Kidney (tissue), 14 donors: ENCODE results near the gene STEAP2. TPM values are rescaled to one million over a fixed set of nuclear protein-coding genes. Genes with fewer than 3 reads are reported as not detected.

Experiments used
- DNase-seq, 5 donors: peaks; one replicate each; pipeline ENCODE4 v3.0.0-alpha.2; 2013 to 2020
- FAIRE-seq: peaks from 2 replicates; lab custom pipeline; 2012; peaks lifted over from hg19 to GRCh38; lab: Jason Lieb, UNC
- H3K27ac ChIP-seq, 2 donors: one replicate each; pipeline ENCODE4 v1.7.0; 2013; ENCODE audit warnings: low read depth in 2 of 2, low read length in 2 of 2, inconsistent platforms in 1 of 2
- H3K27me3 ChIP-seq: one replicate; pipeline ENCODE4 v1.7.1; 2013; ENCODE audit warnings: low read length, inconsistent platforms; ENCODE audit not compliant: control insufficient read depth, insufficient read depth
- H3K36me3 ChIP-seq, 3 donors: one replicate each; pipeline versions ENCODE4 v1.7.0 to v1.7.1; 2013; ENCODE audit warnings: low read length in 3 of 3, control low read depth in 1 of 3, inconsistent platforms in 1 of 3; ENCODE audit not compliant: insufficient read depth in 3 of 3, control insufficient read depth in 2 of 3
- H3K4me1 ChIP-seq, 3 donors: one replicate each; pipeline versions ENCODE4 v1.7.0 to v1.7.1; 2013; ENCODE audit warnings: low read length in 3 of 3, inconsistent platforms in 1 of 3, low read depth in 1 of 3; ENCODE audit not compliant: control insufficient read depth in 2 of 3, insufficient read depth in 2 of 3
- H3K4me3 ChIP-seq, 3 donors: one replicate each; pipeline versions ENCODE4 v1.7.0 to v1.8.1; 2013; ENCODE audit warnings: low read length in 3 of 3, control low read depth in 1 of 3, inconsistent platforms in 1 of 3
- H3K9ac ChIP-seq, 3 donors: one replicate each; pipeline versions ENCODE4 v1.7.0 to v1.7.1; 2013; ENCODE audit warnings: low read length in 3 of 3, control low read depth in 1 of 3, inconsistent platforms in 1 of 3
- H3K9me3 ChIP-seq, 3 donors: one replicate each; pipeline versions ENCODE4 v1.7.0 to v1.7.1; 2013; ENCODE audit warnings: low read length in 3 of 3, control low read depth in 1 of 3, inconsistent platforms in 1 of 3; ENCODE audit not compliant: control insufficient read depth in 2 of 3, insufficient read depth in 1 of 3
- CTCF ChIP-seq: IDR thresholded peaks from 3 replicates; pipeline ENCODE4 v1.5.1; 2012; ENCODE audit warnings: mild to moderate bottlenecking, moderate library complexity, borderline replicate concordance; ENCODE audit not compliant: insufficient read depth; ENCODE audit errors: extremely low read depth
- intact Hi-C: fragments of 100-400 bp; cut with DNase I; formaldehyde crosslinking; loops from one replicate; pipeline ENCODE4 v1.11.1; 2022
- polyA plus RNA-seq: library from polyadenylated mRNA; stranded (reverse); fragments of 350-450 nt; fragmentation: Illumina TruSeq; extraction: RNeasy Lipid Tissue Mini Kit (QIAGEN cat#74804); gene quantifications from one replicate; pipeline ENCODE4 v1.2.3, GENCODE V29; 2014; ENCODE audit warnings: low read depth, low replicate concordance; ENCODE audit not compliant: insufficient read depth
- total RNA-seq: library from RNA; stranded (reverse); fragmentation: NEBNext Ultra II Directional; extraction: Animal tissue kit (Norgen Biotek cat#: 25700); gene quantifications from one replicate; pipeline ENCODE4 v1.2.1, GENCODE V29; 2021
- donor health status: control.
- donor health status: control.
- donor health status: control.
- donor health status: control.
- donor health status: control.
- donor health status: DM: yes; HTN: yes; CAD: no.
- donor health status: Normal renal cell carcinoma (clear cell type).

STEAP2 gene
- total and polyA plus RNA-seq, 2 donors from 2014 or later, result 8.9 to 15.8 TPM

GRCh38 chr7:90274161-90274560, 62.6 kb downstream of the STEAP2 start:
- Histone ChIP-seq H3K9ac (no peak overlapping the region), H3K4me3 (no peak overlapping the region), H3K27ac (no peak overlapping the region), H3K9me3 (no peaks in the 10 kb centered on the region), H3K27me3 (no peaks in the 10 kb centered on the region), H3K36me3 (no peaks in the 10 kb centered on the region), H3K4me1 (no peaks in the 10 kb centered on the region)
- TF ChIP-seq CTCF, result no peak
- FAIRE-seq (no peak), DNase-seq (no peak)
- intact Hi-C loops, result no loop called here

- no peak for DNase-seq
- Histone ChIP-seq H3K27me3 (no peaks in the 10 kb centered on the region), H3K4me3 (no peak overlapping the region), H3K9ac (no peak overlapping the region), H3K4me1 (no peaks in the 10 kb centered on the region), H3K36me3 (no peaks in the 10 kb centered on the region), H3K9me3 (no peaks in the 10 kb centered on the region), H3K27ac (no peak overlapping the region)
- no peak for FAIRE-seq
- no peak for TF ChIP-seq CTCF
- intact Hi-C loops, result no loop called here
These were observed 64.6 kb downstream of the STEAP2 start for GRCh38 chr7:90276033-90276728.

Other genes with a start within 250 kb of the STEAP2 start
- gene STEAP1, start 57.3 kb upstream of the STEAP2 start, total RNA-seq, result 4.4 TPM
- gene STEAP1, start 57.3 kb upstream of the STEAP2 start, polyA plus RNA-seq, result 6.3 TPM
- 13.2 TPM for gene CFAP69, start 33.4 kb downstream of the STEAP2 start, total RNA-seq
- gene CFAP69, start 33.4 kb downstream of the STEAP2 start, polyA plus RNA-seq, result 9.2 TPM
- gene FAM237B, start 109.6 kb downstream of the STEAP2 start, total RNA-seq, result not detected
- not detected for gene FAM237B, start 109.6 kb downstream of the STEAP2 start, polyA plus RNA-seq
- 31.8 TPM for gene GTPBP10, start 135.0 kb downstream of the STEAP2 start, total RNA-seq
- gene GTPBP10, start 135.0 kb downstream of the STEAP2 start, polyA plus RNA-seq, result 15.2 TPM
- 43.8 TPM for gene CLDN12, start 191.7 kb downstream of the STEAP2 start, total RNA-seq
- 23.9 TPM for gene CLDN12, start 191.7 kb downstream of the STEAP2 start, polyA plus RNA-seq